ENCODE data around the gene NAGK. TPM values are rescaled to one million over a fixed set of nuclear protein-coding genes. Genes with fewer than 3 reads are reported as not detected.

The NAGK gene
- total RNA-seq, 1 donor from 2014 or later = 119 TPM

GRCh38 chr2:71064754-71065621 is 3.5 kb upstream of the NAGK start:
- no peak for DNase-seq (ENCODE audit: low read depth)
- TF ChIP-seq CTCF (conservative IDR thresholded peaks at IDR 0.05; ENCODE audit: low read depth, low read length) = no peak
- H3K4me3 ChIP-seq (ENCODE audit: low read depth, low read length) = no peak overlapping the region

GRCh38 chr2:71066856-71067255 is 1.6 kb upstream of the NAGK start:
- TF ChIP-seq CTCF (conservative IDR thresholded peaks at IDR 0.05; ENCODE audit: low read depth, low read length) = no peak
- no peak overlapping the region for H3K4me3 ChIP-seq (ENCODE audit: low read depth, low read length)
- no peak for DNase-seq (ENCODE audit: low read depth)

- DNase-seq (ENCODE audit: low read depth) = no peak
- TF ChIP-seq CTCF (conservative IDR thresholded peaks at IDR 0.05; ENCODE audit: low read depth, low read length) = peak; percentile 7
- H3K4me3 ChIP-seq (ENCODE audit: low read depth, low read length) = peak overlapping the region; percentile 74
Observed at GRCh38 chr2:71067567-71068217, 756 bp upstream of the NAGK start.

- peak overlapping the region; percentile 74 for H3K4me3 ChIP-seq (ENCODE audit: low read depth, low read length)
- no peak for DNase-seq (ENCODE audit: low read depth)
- no peak for TF ChIP-seq CTCF (conservative IDR thresholded peaks at IDR 0.05; ENCODE audit: low read depth, low read length)
Observed at GRCh38 chr2:71069376-71069775, 928 bp downstream of the NAGK start.

GRCh38 chr2:71070294-71071093 is 2.0 kb downstream of the NAGK start:
- peak; percentile 46 for TF ChIP-seq CTCF (conservative IDR thresholded peaks at IDR 0.05; ENCODE audit: low read depth, low read length)
- H3K4me3 ChIP-seq (ENCODE audit: low read depth, low read length) = no peak overlapping the region
- no peak for DNase-seq (ENCODE audit: low read depth)

GRCh38 chr2:71071681-71072398 is 3.4 kb downstream of the NAGK start:
- TF ChIP-seq CTCF (conservative IDR thresholded peaks at IDR 0.05; ENCODE audit: low read depth, low read length) = no peak

More at GRCh38 chr2:71071681-71072398, 3.4 kb downstream of the NAGK start:
- no peak for DNase-seq (ENCODE audit: low read depth)
- no peak overlapping the region for H3K4me3 ChIP-seq (ENCODE audit: low read depth, low read length)
